GM19193 (cell line): ENCODE results near the gene COQ5.

ENCODE experiments used
- POLR2A ChIP-seq: IDR thresholded peaks from 4 replicates; pipeline ENCODE4 v1.6.1; 2011; ENCODE audit not compliant: insufficient read depth, insufficient read length; ENCODE audit errors: extremely low read depth

Gene COQ5, protein sequence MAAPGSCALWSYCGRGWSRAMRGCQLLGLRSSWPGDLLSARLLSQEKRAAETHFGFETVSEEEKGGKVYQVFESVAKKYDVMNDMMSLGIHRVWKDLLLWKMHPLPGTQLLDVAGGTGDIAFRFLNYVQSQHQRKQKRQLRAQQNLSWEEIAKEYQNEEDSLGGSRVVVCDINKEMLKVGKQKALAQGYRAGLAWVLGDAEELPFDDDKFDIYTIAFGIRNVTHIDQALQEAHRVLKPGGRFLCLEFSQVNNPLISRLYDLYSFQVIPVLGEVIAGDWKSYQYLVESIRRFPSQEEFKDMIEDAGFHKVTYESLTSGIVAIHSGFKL

DNA sequence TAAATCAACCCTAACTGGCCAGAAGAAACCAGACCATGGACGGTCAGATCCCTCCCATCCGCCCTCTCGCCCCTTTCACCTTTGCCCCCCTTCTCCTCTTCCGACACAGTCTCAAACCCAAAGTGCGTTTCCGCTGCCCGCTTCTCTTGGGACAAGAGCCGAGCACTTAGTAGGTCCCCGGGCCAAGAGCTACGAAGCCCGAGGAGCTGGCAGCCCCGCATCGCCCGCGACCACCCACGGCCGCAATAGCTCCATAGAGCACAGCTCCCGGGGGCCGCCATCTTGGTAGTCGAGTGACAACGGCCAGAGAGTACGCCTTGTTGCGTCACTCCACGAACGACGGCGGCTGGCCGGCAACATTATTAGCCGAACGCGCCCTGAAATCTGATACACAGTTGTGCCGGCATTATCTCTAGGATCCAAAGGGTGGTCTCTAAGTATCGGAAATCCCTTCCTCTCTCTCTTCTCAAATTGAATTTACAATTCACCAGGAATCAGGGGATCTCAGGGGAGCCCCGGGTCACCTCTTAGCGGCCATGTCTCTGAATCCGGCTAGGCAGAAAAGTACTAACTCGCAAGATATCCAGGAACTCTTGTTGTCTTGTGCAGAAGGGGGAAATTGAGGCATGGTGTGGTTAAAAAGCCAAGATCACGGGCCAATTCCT is at the start of gene COQ5:
TSS of gene COQ5 (minus strand) at position 298 of the 665 bp plus-strand sequence. CDS start at position 281, 17 bp downstream.
- TF ChIP-seq POLR2A, result peak; percentile 97

DNA sequence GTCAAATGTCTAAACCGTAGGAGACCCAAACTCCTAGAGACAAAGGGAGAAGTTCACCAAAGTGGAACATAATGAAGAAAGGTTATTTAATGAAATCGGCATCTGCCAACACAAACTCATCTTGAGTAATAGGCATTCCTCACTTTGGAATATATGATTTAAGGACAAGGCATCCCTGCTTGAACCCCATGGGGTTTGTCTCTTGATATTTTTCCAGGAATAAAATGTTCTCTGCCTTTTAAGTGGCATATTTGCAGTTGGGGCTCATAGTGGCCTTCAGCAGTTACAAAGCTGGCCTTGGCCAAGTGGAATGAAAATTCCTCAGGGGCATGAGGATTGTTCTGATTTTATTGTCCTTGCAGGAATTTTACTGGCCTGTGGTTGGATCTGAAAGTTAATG is 45.1 kb upstream of the COQ5 start:
- no peak for TF ChIP-seq POLR2A

DNA sequence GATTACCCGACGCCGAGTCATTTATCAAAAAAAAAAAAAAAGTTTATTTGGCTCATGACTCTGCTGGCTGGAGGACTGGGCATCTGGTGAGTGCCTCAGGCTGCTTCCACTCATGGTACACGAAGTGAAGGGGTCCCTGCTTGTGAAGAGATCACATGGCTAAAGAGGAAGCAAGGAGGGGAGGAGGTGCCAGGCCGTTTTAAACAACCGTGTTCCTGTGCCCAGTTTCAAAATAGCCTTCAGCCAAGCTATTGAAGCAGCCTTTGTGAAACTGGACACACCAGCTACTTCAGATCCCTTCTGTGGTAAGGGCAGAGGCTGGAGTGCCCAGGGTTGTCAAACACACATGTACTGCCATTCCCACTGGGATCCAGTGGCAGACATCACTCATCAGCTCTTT is 44.6 kb upstream of the COQ5 start:
- TF ChIP-seq POLR2A, result no peak

DNA sequence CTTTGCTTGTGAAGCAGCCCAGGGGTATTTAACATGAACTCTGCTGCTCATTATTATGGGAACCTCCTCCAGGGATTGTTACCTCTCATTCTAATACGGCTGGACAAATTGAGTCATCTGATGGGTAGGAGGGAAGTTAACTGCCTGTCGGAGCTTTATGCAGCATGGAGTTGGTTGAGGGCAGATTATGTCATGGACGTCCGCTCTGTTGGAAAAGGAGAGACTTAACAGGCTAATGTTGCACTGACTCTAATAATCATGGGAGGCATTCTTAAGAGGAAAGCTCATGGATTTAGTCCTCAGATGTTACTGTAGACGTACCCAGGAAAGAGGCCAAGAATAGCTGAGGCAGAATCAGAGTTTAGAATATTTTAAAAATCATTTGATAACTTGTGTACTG is 42.3 kb upstream of the COQ5 start:
- TF ChIP-seq POLR2A, result no peak

DNA sequence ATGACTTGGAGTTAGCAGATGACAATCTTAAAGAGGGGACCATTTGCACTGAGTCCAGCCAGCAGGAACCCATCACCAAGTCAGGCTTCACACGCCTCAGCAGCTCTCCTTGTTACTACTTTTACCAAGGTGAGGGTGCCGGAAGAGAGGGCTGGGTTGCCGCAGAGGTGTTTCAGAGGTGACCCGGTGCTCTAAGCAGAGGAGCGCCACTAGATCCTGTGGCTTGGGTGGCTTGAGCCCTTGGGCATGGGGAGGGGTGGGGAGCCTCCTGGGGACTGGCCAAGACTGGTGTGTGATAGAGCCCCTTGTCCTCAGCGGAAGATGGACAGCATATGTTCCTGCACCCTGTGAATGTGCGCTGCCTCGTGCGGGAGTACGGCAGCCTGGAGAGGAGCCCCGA is 34.5 kb upstream of the COQ5 start:
- TF ChIP-seq POLR2A, result no peak

DNA sequence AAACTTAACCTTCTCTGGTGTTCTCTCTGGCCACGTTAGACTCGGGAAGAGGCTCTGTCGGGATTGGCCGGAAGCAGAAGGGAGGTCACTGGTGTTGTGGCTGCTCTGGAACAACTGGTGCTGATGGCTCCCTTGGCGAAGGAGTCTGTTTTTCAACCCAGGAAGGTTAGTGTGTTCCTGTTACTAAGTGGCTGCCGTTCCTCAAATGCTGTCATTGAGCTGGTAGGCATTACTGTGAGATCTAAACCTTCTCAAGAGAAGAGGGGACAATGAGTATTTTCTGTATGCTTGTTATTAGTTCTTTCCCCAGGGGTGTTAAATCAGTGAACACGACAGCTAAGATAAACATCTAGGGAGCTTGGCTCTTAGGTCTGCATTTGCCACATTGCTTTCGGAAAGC is 33.9 kb upstream of the COQ5 start:
- no peak for TF ChIP-seq POLR2A

DNA sequence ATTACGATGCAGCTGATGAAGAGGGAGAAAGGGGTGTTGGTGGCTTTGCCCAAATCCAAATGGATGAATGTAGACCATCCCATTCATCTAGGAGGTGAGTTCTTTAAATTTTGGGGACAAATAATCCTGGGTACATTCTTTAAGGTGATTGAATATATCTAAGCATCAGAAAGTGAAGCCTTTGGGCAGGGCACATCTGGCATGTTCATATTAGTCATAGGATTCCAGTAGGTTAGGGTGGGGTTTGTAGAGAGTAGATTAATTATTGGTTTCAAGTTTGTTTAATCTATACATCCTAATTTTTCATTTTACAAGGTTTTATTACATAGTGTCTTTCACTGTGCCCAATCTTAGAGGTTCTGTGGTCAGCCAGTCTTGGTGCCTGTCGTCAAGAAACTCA is 28.6 kb upstream of the COQ5 start:
- no peak for TF ChIP-seq POLR2A

DNA sequence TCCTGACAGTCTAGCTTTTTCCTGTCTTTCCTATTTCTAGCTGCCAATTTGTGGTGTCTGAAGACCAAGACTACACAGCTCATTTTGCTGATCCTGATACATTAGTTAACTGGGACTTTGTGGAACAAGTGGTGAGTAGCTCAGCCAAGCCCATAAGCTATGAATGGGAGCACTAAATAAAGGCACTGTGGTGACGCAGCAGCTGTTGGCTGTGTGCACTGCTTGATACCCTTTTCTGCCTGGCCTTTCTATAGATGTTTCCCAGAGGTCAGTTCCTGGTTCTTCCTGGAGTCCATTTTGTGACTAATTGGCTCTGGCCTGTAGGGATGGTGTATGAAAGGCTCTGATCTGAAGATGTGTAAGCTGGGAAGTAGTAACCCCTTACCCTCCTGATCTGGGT is 25.7 kb upstream of the COQ5 start:
- no peak for TF ChIP-seq POLR2A

DNA sequence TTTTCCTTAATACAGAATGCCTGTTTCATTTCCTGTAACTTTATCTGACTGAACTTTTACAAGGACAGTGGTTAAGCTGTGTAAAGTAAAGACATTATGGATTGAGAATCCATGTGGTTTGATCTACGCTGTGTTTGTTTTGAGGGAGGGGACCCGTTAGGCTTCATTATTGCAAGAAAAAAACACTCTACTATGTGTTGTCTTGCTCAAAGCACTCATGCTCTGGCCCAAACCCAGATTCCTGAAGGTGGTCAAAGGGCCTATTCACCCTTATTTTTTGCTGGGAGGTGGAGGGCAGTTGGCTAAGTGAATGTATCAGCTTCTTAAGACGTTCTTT is 17.1 kb upstream of the COQ5 start:
- TF ChIP-seq POLR2A, result no peak

DNA sequence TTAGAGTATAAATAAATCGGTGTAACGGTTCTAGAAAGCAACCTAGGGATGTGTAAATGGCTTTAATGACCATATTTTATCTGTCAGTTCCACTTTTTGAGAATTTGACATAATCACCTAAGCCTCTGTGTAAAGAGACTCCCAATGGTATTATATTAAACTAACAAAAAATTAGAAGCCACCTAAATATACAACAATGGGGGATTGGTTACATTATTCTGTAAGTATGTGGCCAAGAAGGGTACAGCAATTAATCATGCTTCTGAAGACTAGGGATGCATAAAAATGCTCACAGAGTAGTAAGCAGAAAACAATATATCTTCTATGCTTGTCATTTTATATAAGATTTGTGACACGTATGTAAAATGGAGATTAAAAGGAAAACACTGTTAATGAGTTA is 15.7 kb upstream of the COQ5 start:
- TF ChIP-seq POLR2A, result no peak

DNA sequence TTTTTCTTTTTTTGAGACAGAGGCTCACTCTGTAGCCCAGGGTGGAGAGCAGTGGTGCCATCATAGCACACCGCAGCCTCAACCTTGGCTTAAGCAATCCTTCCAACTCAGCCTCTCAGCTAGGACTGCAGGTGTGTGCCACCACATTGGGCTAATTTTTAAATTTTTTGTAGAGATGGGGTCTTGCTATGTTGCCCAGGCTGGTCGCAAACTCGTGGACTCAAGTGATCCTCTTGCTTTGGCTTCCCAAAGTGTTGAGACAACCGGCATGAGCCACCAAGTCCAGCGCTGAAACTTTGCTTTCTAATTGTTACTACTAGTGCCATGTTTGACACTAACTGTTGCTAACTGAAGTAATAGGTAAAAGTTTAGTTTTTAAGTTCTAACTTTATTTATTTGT is 13.2 kb upstream of the COQ5 start:
- TF ChIP-seq POLR2A, result no peak

DNA sequence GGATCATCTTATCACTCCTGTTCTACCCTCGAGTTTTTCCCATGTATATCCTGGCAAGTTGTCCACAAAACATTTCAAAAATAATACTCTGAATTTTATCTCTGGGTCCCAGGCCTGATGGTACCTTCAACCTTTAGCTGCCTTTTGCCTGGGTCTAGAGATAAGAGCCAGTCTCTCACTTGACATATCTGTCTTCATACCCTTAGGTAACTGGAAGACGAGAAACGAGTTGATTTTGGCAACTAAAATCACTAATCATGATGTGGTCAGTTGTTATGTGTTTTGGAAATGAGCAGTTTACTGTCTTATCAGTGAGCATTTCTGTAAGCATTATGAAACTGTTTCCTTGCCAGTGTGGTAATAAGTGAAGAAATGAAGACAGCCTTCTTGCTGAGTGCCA is 11.5 kb upstream of the COQ5 start:
- TF ChIP-seq POLR2A, result no peak

DNA sequence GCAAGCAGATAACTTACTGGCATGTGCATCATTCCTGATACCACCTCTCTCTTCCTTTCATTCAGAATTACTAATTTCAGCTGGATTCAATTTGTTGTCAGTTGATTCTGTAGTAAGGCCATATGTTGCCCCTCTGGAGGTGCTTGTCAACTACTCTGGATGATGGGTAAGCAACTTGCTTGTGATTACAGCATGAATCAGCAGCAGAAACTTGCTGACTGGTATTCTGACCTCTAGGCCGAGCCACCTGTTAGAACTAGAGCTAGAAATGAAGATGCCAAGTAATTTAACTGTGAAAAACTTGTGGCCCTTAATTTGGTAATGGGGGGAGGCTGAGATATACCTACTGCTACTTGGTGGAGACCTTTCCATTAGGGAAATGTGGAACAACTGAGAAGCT is 10.3 kb upstream of the COQ5 start:
- no peak for TF ChIP-seq POLR2A

DNA sequence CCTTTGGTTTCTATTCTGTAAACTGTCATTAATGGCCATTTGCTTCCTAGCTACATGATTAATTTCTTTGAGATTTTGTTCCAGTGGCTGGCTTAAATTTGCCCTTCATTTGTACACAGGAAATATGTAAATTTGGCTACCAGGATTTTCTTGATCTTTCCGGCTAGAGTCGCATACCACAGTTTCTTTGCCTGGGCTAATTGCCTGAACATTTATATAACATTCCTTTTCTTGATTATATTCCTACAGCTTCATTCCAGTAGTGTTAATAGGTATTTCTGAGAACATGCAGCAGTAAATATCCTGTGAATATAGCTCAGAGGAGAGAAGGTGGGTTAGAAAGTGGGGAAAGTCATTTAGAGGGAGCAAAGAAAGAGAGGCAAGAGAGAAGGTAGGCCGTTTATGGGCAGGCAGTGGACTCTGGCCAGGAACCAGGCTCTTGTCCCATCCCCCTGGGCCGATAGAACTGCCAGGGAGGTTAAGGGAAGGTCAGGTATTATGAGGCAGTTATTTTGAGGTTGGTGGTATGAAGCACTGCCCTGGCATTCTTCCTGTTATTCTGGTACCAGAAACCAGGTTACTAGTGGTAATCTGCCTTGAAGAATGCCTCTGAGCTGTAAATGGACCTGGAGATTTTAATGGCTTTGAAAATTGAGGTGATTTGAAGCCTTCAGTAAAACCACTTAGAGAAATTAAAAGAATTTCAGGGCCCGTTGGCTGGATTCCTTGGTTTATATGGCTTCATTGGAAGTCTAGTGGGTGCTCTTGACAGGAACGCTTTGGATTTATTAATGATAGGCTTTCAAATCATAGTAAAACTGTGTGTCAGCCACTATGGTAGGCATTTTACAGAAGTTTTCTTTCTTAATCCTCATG is 9.6 kb upstream of the COQ5 start:
- no peak for TF ChIP-seq POLR2A

DNA sequence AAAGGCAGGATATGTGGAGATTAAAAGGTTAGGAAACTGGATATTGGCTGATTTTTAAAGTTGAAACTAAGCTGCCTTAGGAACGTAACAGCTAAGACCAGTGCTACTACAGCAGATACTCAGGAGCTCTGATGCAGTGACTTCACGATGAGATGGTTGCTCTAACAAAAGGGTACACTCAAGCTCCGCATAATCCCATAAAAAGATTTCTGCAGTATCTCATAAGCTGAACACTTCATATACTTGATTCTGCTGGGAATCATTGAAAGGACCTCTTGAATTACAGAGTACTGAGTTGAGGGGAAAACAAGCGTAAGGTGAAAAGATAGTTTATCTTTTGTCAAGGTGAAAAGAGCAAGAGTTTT is 8.9 kb upstream of the COQ5 start:
- TF ChIP-seq POLR2A, result no peak
